A549 (cell line): ENCODE results near the gene KIAA0513. TPM values are rescaled to one million over a fixed set of nuclear protein-coding genes. Genes with fewer than 3 reads are reported as not detected.

Source experiments
- ATAC-seq, 2 experiments: fragments of 200-7000 bp in 1 of 2; fragments of >200 bp in 1 of 2; cut with Nextera tagmentation in 1 of 2; cut with Tn5 transposase in 1 of 2; 3 replicates each; pipeline versions ENCODE4 v1.8.0 to v1.9.1; 2018 to 2020; ENCODE audit warnings: mild to moderate bottlenecking in 1 of 2, moderate library complexity in 1 of 2
- CTCF ChIA-PET: fragments of 300-600 bp; sonication (Branson Sonifier 250); formaldehyde crosslinking; extraction: SDS; loops from one replicate; lab custom pipeline; 2021; ENCODE audit warnings: antibody characterized with exemption, inconsistent platforms; lab: Yijun Ruan, JAX
- POLR2A ChIA-PET: fragments of 350-600 bp; formaldehyde crosslinking; extraction: SDS; loops from one replicate; lab custom pipeline; 2021; ENCODE audit warnings: antibody characterized with exemption, inconsistent platforms; lab: Yijun Ruan, JAX
- DNase-seq, 2 experiments: peaks; one replicate each; pipeline versions ENCODE4 v3.0.0 to v3.0.0-alpha.2; 2011 to 2016; ENCODE audit warnings: low read depth in 1 of 2, low spot score in 1 of 2
- FAIRE-seq: peaks from 2 replicates; lab custom pipeline; 2011; peaks lifted over from hg19 to GRCh38; lab: Jason Lieb, UNC
- H3K27ac ChIP-seq, 2 experiments: fragments of >200 bp; sonication (Bioruptor Twin); formaldehyde crosslinking; 3 replicates each; pipeline ENCODE4 v1.5.1; 2016 to 2017
- H3K4me1 ChIP-seq: fragments of >200 bp; sonication (Bioruptor Twin); formaldehyde crosslinking; 3 replicates; pipeline ENCODE4 v1.6.1; 2016
- H3K4me2 ChIP-seq: fragments of >200 bp; sonication (Bioruptor Twin); formaldehyde crosslinking; 3 replicates; pipeline ENCODE4 v1.6.1; 2016
- H3K4me3 ChIP-seq: fragments of >200 bp; sonication (Bioruptor Twin); formaldehyde crosslinking; 3 replicates; pipeline ENCODE4 v1.5.1; 2016
- H3K9me3 ChIP-seq: fragments of >200 bp; sonication (Bioruptor Twin); formaldehyde crosslinking; 3 replicates; pipeline ENCODE4 v1.6.1; 2016
- BCL3 ChIP-seq: fragments of >200 bp; sonication (Bioruptor Twin); formaldehyde crosslinking; IDR thresholded peaks from 3 replicates; pipeline ENCODE4 v1.6.1; 2016
- BHLHE40 ChIP-seq: IDR thresholded peaks from 2 replicates; pipeline ENCODE4 v1.6.1; 2012; ENCODE audit warnings: low read depth, low read length, inconsistent platforms
- CHD2 ChIP-seq: fragments of 150-350 bp; IDR thresholded peaks from 2 replicates; pipeline ENCODE4 v1.6.1; 2014; ENCODE audit warnings: low read length; ENCODE audit not compliant: partially characterized antibody
- CTCF ChIP-seq: fragments of >200 bp; sonication (Bioruptor Twin); formaldehyde crosslinking; IDR thresholded peaks from 3 replicates; pipeline ENCODE4 v1.5.1; 2016
- EP300 ChIP-seq, 2 experiments: fragments of >200 bp; sonication (Bioruptor Twin); formaldehyde crosslinking; IDR thresholded peaks; 2 replicates in 1 of 2; 3 replicates in 1 of 2; pipeline ENCODE4 v1.6.1; 2016 to 2017
- ESRRA ChIP-seq: fragments of 150-350 bp; IDR thresholded peaks from 2 replicates; pipeline ENCODE4 v1.6.1; 2014; ENCODE audit warnings: mild to moderate bottlenecking, low read length, borderline replicate concordance
- FOSB ChIP-seq: fragments of 250-450 bp; sonication (Bioruptor Pico); IDR thresholded peaks from 2 replicates; pipeline ENCODE4 v1.5.0; 2020; ENCODE audit warnings: mild to moderate bottlenecking, moderate library complexity
- FOSL2 ChIP-seq, 2 experiments: fragments of 450-650 bp in 1 of 2; fragments of >200 bp in 1 of 2; sonication (Bioruptor Twin) in 1 of 2; formaldehyde crosslinking; IDR thresholded peaks; 2 replicates each; pipeline versions ENCODE4 v1.5.0 to v1.6.1; 2016 to 2020; ENCODE audit warnings: mild to moderate bottlenecking in 1 of 2, moderate library complexity in 1 of 2
- HEYL ChIP-seq: fragments of 250-450 bp; sonication (Bioruptor Pico); IDR thresholded peaks from 2 replicates; pipeline ENCODE4 v1.8.0; 2021; ENCODE audit warnings: mild to moderate bottlenecking, moderate library complexity
- HOXA7 ChIP-seq: fragments of 250-450 bp; sonication (Bioruptor Pico); IDR thresholded peaks from 2 replicates; pipeline ENCODE4 v1.5.0; 2020; ENCODE audit warnings: mild to moderate bottlenecking, moderate library complexity
- KDM1A ChIP-seq: fragments of 200-600 bp; sonication (generic); IDR thresholded peaks from 2 replicates; pipeline ENCODE4 v1.6.1; 2016; ENCODE audit warnings: low read depth, mild to moderate bottlenecking
- KDM5A ChIP-seq: fragments of 200-600 bp; sonication (generic); IDR thresholded peaks from 2 replicates; pipeline ENCODE4 v1.6.1; 2016; ENCODE audit warnings: antibody characterized with exemption, mild to moderate bottlenecking
- MYC ChIP-seq: IDR thresholded peaks from 2 replicates; pipeline ENCODE4 v1.6.1; 2012; ENCODE audit warnings: mild to moderate bottlenecking, inconsistent platforms, low read length, improper control_type of control experiment, borderline replicate concordance
- NPAS2 ChIP-seq: fragments of 250-450 bp; sonication (Bioruptor Pico); IDR thresholded peaks from 2 replicates; pipeline ENCODE4 v1.8.0; 2022; ENCODE audit warnings: mild to moderate bottlenecking, moderate library complexity, borderline replicate concordance
- NR3C1 ChIP-seq: fragments of >200 bp; sonication (Bioruptor Twin); formaldehyde crosslinking; IDR thresholded peaks from 3 replicates; pipeline ENCODE4 v1.6.1; 2017
- POLR2A ChIP-seq: IDR thresholded peaks from 2 replicates; pipeline ENCODE4 v1.6.1; 2012; ENCODE audit warnings: mild to moderate bottlenecking, low read length
- RARB ChIP-seq: fragments of 250-450 bp; sonication (Bioruptor Pico); IDR thresholded peaks from 2 replicates; pipeline ENCODE4 v1.8.0; 2021; ENCODE audit warnings: mild to moderate bottlenecking, moderate library complexity
- SREBF2 ChIP-seq: fragments of 450-650 bp; IDR thresholded peaks from 2 replicates; pipeline ENCODE4 v1.6.1; 2014; ENCODE audit warnings: mild to moderate bottlenecking, moderate library complexity
- TFCP2L1 ChIP-seq: fragments of 250-450 bp; sonication (Bioruptor Pico); IDR thresholded peaks from 2 replicates; pipeline ENCODE4 v1.5.0; 2021; ENCODE audit warnings: mild to moderate bottlenecking
- TP53 ChIP-seq: fragments of 250-450 bp; sonication (Bioruptor Pico); IDR thresholded peaks from 2 replicates; pipeline ENCODE4 v1.5.0; 2021; ENCODE audit warnings: mild to moderate bottlenecking, moderate library complexity
- USF2 ChIP-seq: fragments of 450-650 bp; IDR thresholded peaks from 2 replicates; pipeline ENCODE4 v1.6.1; 2014; ENCODE audit warnings: antibody characterized with exemption
- WGBS: methylation state at CpG from one replicate; pipeline ENCODE4 v1.1.6; 2017; ENCODE audit errors: missing lambda C conversion rate; 5-methylcytosine and 5-hydroxymethylcytosine counted together
- polyA plus RNA-seq, 4 experiments: library from polyadenylated mRNA; depleted of rRNA in 3 of 4; stranded (reverse); fragments of >200 nt; fragmentation: RNase III in 1 of 4; extraction: RNeasy Plus Mini Kit Qiagen cat#74134 plus additional on column Dnase treatment in 1 of 4; gene quantifications; 2 replicates in 3 of 4; 3 replicates in 1 of 4; pipeline ENCODE4 v1.2.3, GENCODE V29; 2011 to 2017

Gene KIAA0513
- polyA plus RNA-seq, 2 of the 4 experiments (the other 2 are of a cell fraction), result 1.8 TPM

- H3K9me3 ChIP-seq, result no peaks in the 10 kb centered on the region
- 0 out of 3 replicates have a peak, but pooled peaks cover under 1% of the 10 kb centered on the region for H3K4me1 ChIP-seq
- no peak overlapping the region for H3K4me3 ChIP-seq
- FAIRE-seq (no peak), ATAC-seq (no peak), DNase-seq (no peak)
- POLR2A ChIA-PET, result no interaction called here
- H3K4me2 ChIP-seq, result no peak overlapping the region
- CTCF ChIA-PET, result interaction anchor here (0.7 to 1.5 kb wide), 3 partner anchors 14 to 49 kb away, joined by 3 to 4 read pairs (median 3); no protein-coding TSS in a partner anchor
- whole genome bisulfite sequencing, result 80% methylated on average over 6 of the region's 6 CpGs
- TF ChIP-seq POLR2A (no peak), TFCP2L1 (CRISPR knock-in tag) (no peak)
- no peak overlapping the region for H3K27ac ChIP-seq
These were observed 15.0 kb downstream of the KIAA0513 start for GRCh38 chr16:85042606-85043005.

- no peak for FAIRE-seq
- no peak for TF ChIP-seq HOXA7 (CRISPR knock-in tag)
- TF ChIP-seq EP300 (IDR thresholded peaks at IDR 0.05), result no peak
- no peak for TF ChIP-seq BCL3
- TF ChIP-seq HEYL (CRISPR knock-in tag), result no peak
- no peak for TF ChIP-seq FOSB
- no peak for TF ChIP-seq FOSL2 (IDR thresholded peaks at IDR 0.05)
- TF ChIP-seq FOSL2 (CRISPR knock-in tag; IDR thresholded peaks at IDR 0.05), result no peak
- no peak for TF ChIP-seq RARB (CRISPR knock-in tag)
- no peak for TF ChIP-seq KDM1A
- TF ChIP-seq CTCF, result no peak
- TF ChIP-seq TP53 (CRISPR knock-in tag), result no peak
- TF ChIP-seq SREBF2, result no peak
- no peak for TF ChIP-seq NR3C1
- TF ChIP-seq BHLHE40, result no peak
- no peak for TF ChIP-seq USF2
- TF ChIP-seq CHD2, result no peak
- TF ChIP-seq NPAS2 (CRISPR knock-in tag), result no peak
These were observed 17.5 kb downstream of the KIAA0513 start for GRCh38 chr16:85045077-85045476.

GRCh38 chr16:85045641-85046471 is 18.3 kb downstream of the KIAA0513 start:
- no peak for FAIRE-seq
- 78% methylated on average over 23 of the region's 23 CpGs for WGBS
- TF ChIP-seq KDM5A (no peak), MYC (no peak), TFCP2L1 (CRISPR knock-in tag) (no peak), EP300 (IDR thresholded peaks at IDR 0.05) (no peak), ESRRA (no peak)

More at GRCh38 chr16:85045077-85045476, 17.5 kb downstream of the KIAA0513 start:
- CTCF ChIA-PET, result interaction anchor here (2.3 kb wide), 1 partner anchor 70 kb away, joined by 6 read pairs; no protein-coding TSS in a partner anchor
- Histone ChIP-seq H3K27ac (no peak overlapping the region), H3K4me1 (no peaks in the 10 kb centered on the region), H3K9me3 (no peaks in the 10 kb centered on the region), H3K4me3 (no peak overlapping the region), H3K4me2 (no peak overlapping the region)
- POLR2A ChIA-PET, result no interaction called here
- DNase-seq (no peak), ATAC-seq (no peak)
- 89% methylated on average over 5 of the region's 5 CpGs for WGBS

More at GRCh38 chr16:85045641-85046471, 18.3 kb downstream of the KIAA0513 start:
- Histone ChIP-seq H3K4me1 (no peaks in the 10 kb centered on the region), H3K4me3 (no peak overlapping the region), H3K4me2 (no peak overlapping the region), H3K27ac (no peak overlapping the region), H3K9me3 (no peaks in the 10 kb centered on the region)
- POLR2A ChIA-PET, result no interaction called here
- no peak for DNase-seq
- ATAC-seq, result no peak
- CTCF ChIA-PET, result interaction anchor here (2.3 kb wide), 1 partner anchor 69 kb away, joined by 6 read pairs; no protein-coding TSS in a partner anchor
